ENCODE data around the gene GDAP2. TPM values are rescaled to one million over a fixed set of nuclear protein-coding genes. Genes with fewer than 3 reads are reported as not detected.
"Not testable (repeated sequence)": the region's sequence is repeated elsewhere in the genome, so short reads cannot be mapped to it uniquely, and the experiment has no call there.

GDAP2 gene
- total RNA-seq, 4 donors from 2014 or later: 10.5 to 41.9 (median 28.2) TPM

GRCh38 chr1:117925981-117926380, 3.4 kb downstream of the GDAP2 start:
- Histone ChIP-seq H3K36me3 (no peaks in the 10 kb centered on the region), H3K4me3 (no peak overlapping the region), H3K27me3 (no peaks in the 10 kb centered on the region), H3K9me3 (no peaks in the 10 kb centered on the region), H3K4me1 (peaks cover 0 to 8% of the 10 kb centered on the region in 2 donors), H3K27ac (no peak overlapping the region)
- DNase-seq: no peak
- TF ChIP-seq POLR2A (IDR thresholded peaks at IDR 0.05) (no peak), CTCF (IDR thresholded peaks at IDR 0.05) (no peak)
- intact Hi-C loops (cut with DNase I; ENCODE audit: low total_unique reads): no loop called here

DNA sequence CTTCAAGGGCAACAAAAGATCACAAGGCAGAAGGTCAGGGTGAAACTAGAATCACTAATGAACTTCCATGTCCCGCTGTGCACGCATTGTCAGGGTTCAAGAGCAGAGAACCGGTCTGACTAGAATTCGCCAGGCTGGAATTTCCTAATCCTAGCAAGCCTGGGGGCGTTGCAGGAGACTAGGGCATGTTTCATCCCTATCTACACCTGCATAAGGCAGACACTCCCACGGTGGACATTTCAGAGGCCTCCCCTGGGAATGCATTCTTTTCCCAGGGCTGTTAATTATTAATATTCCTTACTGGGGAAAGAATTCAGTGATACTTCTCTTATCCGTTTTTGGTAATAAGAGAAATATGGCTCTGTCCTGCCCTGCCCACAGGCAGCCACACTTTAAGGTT, 6.7 kb downstream of the GDAP2 start:
- H3K27ac ChIP-seq; intact Hi-C loops (cut with DNase I; ENCODE audit: low total_unique reads); H3K4me3 ChIP-seq; H3K4me1 ChIP-seq; H3K9me3 ChIP-seq; H3K27me3 ChIP-seq; DNase-seq; H3K36me3 ChIP-seq: not testable (repeated sequence)

DNA sequence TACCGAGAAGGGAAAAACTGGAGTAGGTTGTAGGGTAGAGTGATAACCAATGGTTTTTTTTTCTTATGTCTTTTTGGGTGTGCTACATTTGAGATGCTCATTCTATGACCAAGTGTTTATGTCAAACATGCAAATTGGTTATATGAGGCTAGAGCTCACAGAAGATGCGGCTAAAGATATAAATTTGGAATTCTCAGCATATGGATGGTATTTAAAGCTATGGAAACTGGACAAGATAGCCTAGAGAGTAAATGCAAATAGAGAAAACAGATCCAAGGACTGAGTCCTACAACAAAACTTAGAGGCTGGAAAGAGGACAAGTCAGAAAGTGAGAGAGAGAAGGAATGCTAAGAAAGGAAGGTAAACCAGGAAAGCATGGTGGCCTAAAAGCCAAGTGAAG, 7.4 kb downstream of the GDAP2 start:
- intact Hi-C loops (cut with DNase I; ENCODE audit: low total_unique reads): no loop called here
- H3K4me3 ChIP-seq: no peak overlapping the region
- TF ChIP-seq CTCF (IDR thresholded peaks at IDR 0.05): no peak
- TF ChIP-seq POLR2A (IDR thresholded peaks at IDR 0.05): no peak
- DNase-seq: no peak
- H3K27ac ChIP-seq: no peak overlapping the region
- no peaks in the 10 kb centered on the region for H3K36me3 ChIP-seq
- H3K9me3 ChIP-seq: no peaks in the 10 kb centered on the region
- no peaks in the 10 kb centered on the region for H3K27me3 ChIP-seq
- H3K4me1 ChIP-seq: no peaks in the 10 kb centered on the region

DNA sequence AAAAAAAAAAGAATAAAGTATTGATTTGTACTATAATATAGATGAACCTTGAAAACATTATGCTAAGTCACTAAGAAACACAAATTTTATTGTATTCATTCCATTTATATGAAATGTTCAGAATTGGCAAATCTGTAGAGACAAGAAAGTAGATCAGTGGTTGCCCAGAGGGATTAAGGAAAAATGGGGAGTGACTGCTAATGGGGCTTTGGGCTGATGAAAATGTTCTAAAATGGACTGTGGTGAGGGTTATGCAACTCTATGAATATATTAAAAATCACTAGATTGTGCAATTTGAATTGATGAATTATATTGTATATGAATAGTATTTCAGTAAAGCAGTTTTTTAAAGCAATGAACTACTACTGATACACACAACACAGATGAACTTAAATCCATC, 10.0 kb downstream of the GDAP2 start:
- Histone ChIP-seq H3K27me3 (no peaks in the 10 kb centered on the region), H3K36me3 (no peaks in the 10 kb centered on the region), H3K9me3 (no peaks in the 10 kb centered on the region), H3K27ac (no peak overlapping the region), H3K4me1 (no peaks in the 10 kb centered on the region), H3K4me3 (no peak overlapping the region)
- intact Hi-C loops (cut with DNase I; ENCODE audit: low total_unique reads): no loop called here
- TF ChIP-seq POLR2A (IDR thresholded peaks at IDR 0.05): no peak
- TF ChIP-seq CTCF (IDR thresholded peaks at IDR 0.05): no peak
- no peak for DNase-seq

DNA sequence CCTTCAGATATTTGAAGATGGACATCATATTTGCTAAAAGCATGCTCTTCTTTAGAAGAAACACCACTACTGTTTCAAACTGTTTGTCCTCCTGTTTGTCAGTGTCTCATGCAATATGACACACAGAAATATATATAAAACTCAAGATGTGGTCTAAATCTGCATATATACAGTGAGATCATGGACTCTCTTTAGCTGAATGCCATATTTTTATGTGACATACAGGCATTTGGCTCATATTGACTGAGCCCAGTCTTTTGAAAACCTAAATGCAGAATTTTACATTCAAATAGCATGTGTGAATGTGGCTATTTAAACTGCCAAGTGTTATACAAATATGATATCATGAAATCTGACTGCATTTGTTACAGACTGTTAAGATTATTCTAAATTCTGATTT, 18.4 kb downstream of the GDAP2 start:
- Histone ChIP-seq H3K9me3 (no peaks in the 10 kb centered on the region), H3K4me1 (no peaks in the 10 kb centered on the region), H3K27me3 (no peaks in the 10 kb centered on the region), H3K27ac (no peak overlapping the region), H3K4me3 (no peak overlapping the region), H3K36me3 (no peaks in the 10 kb centered on the region)
- no peak for DNase-seq
- intact Hi-C loops (cut with DNase I; ENCODE audit: low total_unique reads): no loop called here
- TF ChIP-seq POLR2A (IDR thresholded peaks at IDR 0.05): no peak
- no peak for TF ChIP-seq CTCF (IDR thresholded peaks at IDR 0.05)

GRCh38 chr1:117905019-117905418, 24.4 kb downstream of the GDAP2 start:
- no peak overlapping the region for H3K27ac ChIP-seq
- no peak overlapping the region for H3K4me3 ChIP-seq
- no peaks in the 10 kb centered on the region for H3K4me1 ChIP-seq
- no peaks in the 10 kb centered on the region for H3K27me3 ChIP-seq
- H3K36me3 ChIP-seq: no peaks in the 10 kb centered on the region
- intact Hi-C loops (cut with DNase I; ENCODE audit: low total_unique reads): no loop called here
- no peaks in the 10 kb centered on the region for H3K9me3 ChIP-seq
- no peak for DNase-seq
- TF ChIP-seq CTCF (IDR thresholded peaks at IDR 0.05) (no peak), POLR2A (IDR thresholded peaks at IDR 0.05) (no peak)

Measured in uterus (tissue), 4 donors.